Activated T-cell treated with anti-CD3 and anti-CD28 coated beads, Interleukin-2, amount 50 U/mL, for 48 hours (primary cell): ENCODE data around the gene CDK18.

Experiments
- DNase-seq, 2 experiments: peaks; one replicate each; pipeline ENCODE4 v3.0.0-alpha.2; 2020

Gene CDK18

GRCh38 chr1:205541161-205541886, 36.9 kb downstream of the CDK18 start:
- DNase-seq = peak in 1 of 2 experiments; percentile 12

GRCh38 chr1:205542367-205542766, 37.9 kb downstream of the CDK18 start:
- no peak for DNase-seq

GRCh38 chr1:205543351-205544301, 39.2 kb downstream of the CDK18 start:
- peak in 1 of 2 experiments; percentile 39 for DNase-seq

GRCh38 chr1:205545001-205545919, 40.8 kb downstream of the CDK18 start:
- no peak for DNase-seq

- no peak for DNase-seq
Measured at GRCh38 chr1:205545991-205546390, 41.5 kb downstream of the CDK18 start.

GRCh38 chr1:205546541-205546940, 42.1 kb downstream of the CDK18 start:
- DNase-seq = no peak

GRCh38 chr1:205547936-205548827, 43.7 kb downstream of the CDK18 start:
- no peak for DNase-seq

GRCh38 chr1:205554026-205554811, 49.8 kb downstream of the CDK18 start:
- no peak for DNase-seq

GRCh38 chr1:205561501-205562203, 57.2 kb downstream of the CDK18 start:
- no peak for DNase-seq

GRCh38 chr1:205563927-205564441, 59.5 kb downstream of the CDK18 start:
- no peak for DNase-seq

- DNase-seq = no peak
Measured at GRCh38 chr1:205565799-205566198, 61.3 kb downstream of the CDK18 start.

- no peak for DNase-seq
Measured at GRCh38 chr1:205567716-205568115, 63.2 kb downstream of the CDK18 start.

- no peak for DNase-seq
Measured at GRCh38 chr1:205568135-205568468, 63.6 kb downstream of the CDK18 start.

- no peak for DNase-seq
Measured at GRCh38 chr1:205568469-205569361, 64.2 kb downstream of the CDK18 start.

- DNase-seq = no peak
Measured at GRCh38 chr1:205569411-205570172, 65.1 kb downstream of the CDK18 start.

- DNase-seq = no peak
Measured at GRCh38 chr1:205570173-205570501, 65.7 kb downstream of the CDK18 start.

- DNase-seq = no peak
Measured at GRCh38 chr1:205570796-205571537, 66.5 kb downstream of the CDK18 start.

GRCh38 chr1:205571747-205572146, 67.3 kb downstream of the CDK18 start:
- DNase-seq = peak in 1 of 2 experiments; percentile 10
